Nucleus accumbens (tissue), 56 donors: Measurements from ENCODE around the gene QRFP.
A peak's percentile ranks its signal among the peaks of the same experiment; 100 is the strongest.

ENCODE experiments used
- DNase-seq, 56 donors: peaks; one replicate each; lab custom pipeline; 2025; lab: John Stamatoyannopoulos, UW

Gene QRFP

GRCh38 chr9:130934702-130935647 is 38.4 kb upstream of the QRFP start:
- no peak for DNase-seq

GRCh38 chr9:130934246-130934645 is 37.6 kb upstream of the QRFP start:
- no peak for DNase-seq

DNA sequence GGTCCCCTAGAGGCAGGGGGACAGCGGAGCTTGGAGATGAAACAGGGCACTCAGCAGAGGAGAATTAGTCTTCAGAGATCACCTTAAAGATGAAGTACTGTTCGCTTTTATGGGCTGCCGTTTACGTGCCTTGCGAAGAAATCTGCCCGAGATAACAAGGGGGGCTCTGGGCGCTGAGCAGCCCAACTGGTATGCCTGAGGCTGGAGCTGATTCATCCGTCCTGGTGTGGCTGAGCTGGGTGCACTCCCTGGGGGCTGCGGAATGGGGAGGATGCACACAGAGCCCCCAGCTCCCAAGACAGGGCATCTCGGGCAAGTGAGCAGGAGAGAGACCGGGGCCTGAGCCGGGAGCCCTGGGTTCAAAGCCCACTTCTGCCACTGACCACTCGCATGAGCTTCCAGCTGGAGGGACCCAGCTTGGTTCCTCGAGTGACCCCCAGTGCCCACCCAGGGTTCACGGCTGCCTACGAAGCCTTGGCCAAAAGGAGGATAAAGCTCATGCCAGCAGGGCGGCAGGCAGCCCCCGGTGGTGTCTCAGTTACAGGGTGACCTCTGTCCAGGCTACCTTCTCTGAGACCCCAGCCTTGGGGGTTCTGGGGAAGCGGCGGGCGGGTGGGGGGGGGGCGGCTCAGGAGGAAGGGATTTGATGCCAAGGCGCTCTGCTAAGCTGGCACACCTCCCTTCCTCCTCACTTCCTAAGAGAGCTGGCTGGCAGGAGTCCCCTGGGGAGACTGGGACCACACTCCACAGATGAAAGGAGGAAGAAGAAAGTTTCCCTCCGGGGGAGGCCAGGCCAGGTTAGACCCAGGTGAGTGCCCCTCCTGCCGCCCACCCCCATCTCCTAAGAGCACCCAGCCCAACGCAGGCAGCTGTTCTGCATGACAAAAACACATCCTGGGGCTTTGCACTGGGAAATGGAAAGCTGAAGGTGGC is 36.8 kb upstream of the QRFP start:
- no peak for DNase-seq

DNA sequence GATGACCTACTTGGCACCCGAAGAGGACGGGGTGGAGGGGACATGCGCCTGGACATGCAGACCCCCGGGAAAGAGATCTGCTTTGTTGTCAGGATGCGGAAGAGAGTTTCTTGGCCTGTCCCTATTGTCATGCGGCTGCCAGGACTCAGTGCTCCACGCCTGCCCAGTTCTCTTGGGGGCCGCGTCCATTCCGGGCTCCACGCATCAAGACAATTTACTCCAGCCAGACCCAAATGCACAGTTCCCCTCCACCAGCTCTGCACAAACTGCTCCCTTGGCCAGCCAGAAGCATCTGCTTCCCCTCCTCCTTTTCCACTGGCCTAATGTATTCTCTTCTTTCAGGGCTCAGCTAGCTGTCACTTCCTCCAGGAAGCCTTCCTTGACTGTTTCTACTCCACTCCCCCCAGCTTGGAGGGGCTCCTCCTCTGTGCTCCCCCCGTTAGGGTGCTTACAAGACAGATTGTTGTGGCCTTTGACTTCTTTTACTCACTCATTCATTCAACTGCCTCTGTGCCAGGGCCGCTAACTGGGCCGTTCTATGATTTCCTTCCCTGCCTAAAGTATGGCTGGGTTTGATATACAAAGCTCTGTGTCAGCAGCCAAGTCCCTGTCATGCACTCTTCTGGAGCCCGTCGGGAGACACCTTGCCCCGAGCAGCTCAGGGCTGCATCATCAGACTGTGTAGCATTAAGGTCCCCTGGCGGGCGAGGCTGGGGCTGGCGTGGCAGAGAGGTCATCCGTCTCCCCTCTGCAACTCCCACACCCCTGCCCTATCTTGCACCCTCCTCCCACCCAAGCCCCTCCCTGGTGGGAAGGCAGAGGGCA is 35.9 kb upstream of the QRFP start:
- no peak for DNase-seq

- no peak for DNase-seq
Observed at GRCh38 chr9:130931508-130932254, 35.1 kb upstream of the QRFP start.

GRCh38 chr9:130930804-130931349 is 34.3 kb upstream of the QRFP start:
- no peak for DNase-seq

DNA sequence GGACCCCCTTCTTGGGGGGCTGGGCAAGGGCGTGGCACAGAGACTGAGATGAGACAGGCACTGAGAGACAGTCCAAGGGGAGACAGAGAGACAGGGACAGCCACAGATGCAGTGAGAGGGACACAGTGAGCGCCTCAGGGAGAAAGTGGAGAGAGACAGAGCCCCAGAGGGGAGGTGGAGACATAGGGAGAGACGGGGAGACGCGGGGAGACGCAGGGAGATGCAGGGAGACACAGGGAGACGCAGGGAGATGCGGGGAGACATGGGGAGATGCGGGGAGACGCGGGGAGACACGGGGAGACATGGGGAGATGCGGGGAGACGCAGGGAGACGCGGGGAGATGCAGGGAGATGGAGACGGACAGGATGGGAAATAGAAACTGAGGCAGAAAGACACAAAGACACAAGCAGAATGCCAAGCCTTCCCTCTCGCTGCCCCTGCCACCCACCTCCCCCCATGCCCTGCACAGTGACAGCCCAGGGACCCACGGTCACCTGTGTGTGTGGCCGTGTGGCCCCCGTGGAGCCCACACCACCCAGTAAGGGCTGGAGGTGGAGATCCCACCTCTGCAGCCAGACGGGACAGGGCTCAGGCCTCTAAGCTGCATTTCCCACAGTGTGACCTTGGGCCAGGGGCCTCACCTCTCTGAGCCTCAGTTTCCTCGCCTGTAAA is 33.7 kb upstream of the QRFP start:
- DNase-seq = no peak

DNA sequence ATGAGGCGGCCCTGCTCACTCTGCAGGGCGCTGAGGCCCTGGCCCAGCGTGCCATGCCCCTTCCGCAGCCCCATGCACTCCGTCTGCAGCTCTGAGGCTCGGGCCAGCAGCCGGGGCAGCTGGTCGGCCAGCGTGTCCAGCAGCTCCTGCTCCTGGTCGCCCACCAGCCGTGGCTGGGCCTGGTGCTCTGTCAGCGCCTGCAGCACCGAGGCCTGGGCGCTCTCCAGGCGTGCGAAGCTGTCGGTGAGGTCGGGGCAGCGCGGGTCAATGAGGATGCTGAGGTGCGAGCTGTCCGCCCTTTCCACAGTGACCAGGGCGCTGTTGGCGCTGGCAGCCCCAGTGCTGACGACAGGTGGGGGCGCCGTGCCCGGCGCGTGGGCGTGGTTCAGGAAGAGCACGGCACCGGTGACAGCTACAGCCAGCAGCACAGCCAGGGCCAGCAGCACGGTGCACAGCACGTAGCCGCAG is 33.0 kb upstream of the QRFP start:
- no peak for DNase-seq

- DNase-seq = peak in 2 of 56 donors; percentile 18 to 24
Observed at GRCh38 chr9:130927995-130928900, 31.6 kb upstream of the QRFP start.

DNA sequence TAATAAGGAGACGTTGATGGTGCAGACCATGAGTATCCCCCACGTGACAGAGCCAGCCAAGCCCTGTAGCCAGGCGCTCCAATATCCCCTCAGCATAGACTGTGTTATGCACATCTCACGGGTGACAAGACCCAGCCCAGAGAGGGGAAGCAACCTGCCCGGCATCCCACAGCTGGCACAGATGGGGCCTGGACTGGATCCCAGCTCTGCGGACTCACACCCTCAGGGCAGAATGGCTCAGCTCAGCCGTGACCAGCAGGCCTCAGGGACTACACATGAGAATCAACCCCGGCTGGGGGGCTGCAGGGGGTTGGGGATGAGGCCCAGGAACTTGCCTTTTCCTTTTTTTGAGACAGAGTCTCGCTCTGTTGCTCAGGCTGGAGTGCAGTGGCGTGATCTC is 30.7 kb upstream of the QRFP start:
- DNase-seq = no peak

DNA sequence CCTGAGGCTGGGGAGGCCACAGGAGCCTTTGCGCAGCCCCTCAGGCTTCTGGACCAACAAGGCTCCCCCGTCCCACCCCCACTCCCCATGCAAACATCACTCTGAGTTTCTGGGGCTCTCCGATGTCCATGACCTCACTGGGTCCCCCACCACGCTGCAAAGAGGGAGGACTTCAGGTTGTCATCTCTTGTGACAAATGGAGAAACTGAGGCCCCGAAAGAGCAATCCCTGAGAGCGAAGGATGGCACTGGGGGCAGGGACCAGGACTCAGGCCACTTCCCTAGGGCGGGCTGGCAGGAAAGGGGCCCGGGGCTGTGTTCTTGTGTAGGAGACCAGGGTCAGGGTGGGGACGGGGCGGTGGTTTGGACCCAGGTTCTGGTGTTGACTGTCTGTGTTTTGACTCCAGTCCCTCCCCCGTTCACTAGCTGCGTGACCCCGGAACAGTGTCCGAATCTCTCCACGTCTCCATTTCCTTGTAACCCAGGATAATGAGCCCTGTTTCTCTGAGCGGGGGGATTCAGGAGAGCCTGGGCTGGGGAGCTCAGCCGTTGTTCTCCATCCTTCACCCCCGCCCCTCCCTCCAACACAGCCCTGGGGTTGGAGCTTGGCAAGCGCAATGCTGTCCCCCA is 28.6 kb upstream of the QRFP start:
- no peak for DNase-seq

DNA sequence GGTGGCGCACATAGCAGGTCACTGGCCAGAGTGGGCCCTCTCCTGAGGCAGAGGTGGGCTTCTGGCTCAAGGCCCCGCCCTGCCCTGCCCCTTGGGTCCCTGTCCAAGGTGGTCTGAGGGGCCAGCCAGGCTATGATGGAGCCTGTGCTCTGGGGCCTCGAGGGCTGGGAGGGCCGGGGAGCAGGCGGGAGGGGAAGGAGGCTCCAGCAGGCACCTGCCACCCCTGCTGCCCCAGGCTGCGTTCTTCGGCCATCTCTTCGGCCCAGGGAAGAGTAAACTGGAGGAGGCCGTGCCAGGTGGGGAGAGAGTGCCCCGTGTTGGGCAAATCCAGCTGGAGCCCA is 27.8 kb upstream of the QRFP start:
- no peak for DNase-seq

- no peak for DNase-seq
Observed at GRCh38 chr9:130923611-130924447, 27.2 kb upstream of the QRFP start.

- no peak for DNase-seq
Observed at GRCh38 chr9:130922893-130923610, 26.4 kb upstream of the QRFP start.

DNA sequence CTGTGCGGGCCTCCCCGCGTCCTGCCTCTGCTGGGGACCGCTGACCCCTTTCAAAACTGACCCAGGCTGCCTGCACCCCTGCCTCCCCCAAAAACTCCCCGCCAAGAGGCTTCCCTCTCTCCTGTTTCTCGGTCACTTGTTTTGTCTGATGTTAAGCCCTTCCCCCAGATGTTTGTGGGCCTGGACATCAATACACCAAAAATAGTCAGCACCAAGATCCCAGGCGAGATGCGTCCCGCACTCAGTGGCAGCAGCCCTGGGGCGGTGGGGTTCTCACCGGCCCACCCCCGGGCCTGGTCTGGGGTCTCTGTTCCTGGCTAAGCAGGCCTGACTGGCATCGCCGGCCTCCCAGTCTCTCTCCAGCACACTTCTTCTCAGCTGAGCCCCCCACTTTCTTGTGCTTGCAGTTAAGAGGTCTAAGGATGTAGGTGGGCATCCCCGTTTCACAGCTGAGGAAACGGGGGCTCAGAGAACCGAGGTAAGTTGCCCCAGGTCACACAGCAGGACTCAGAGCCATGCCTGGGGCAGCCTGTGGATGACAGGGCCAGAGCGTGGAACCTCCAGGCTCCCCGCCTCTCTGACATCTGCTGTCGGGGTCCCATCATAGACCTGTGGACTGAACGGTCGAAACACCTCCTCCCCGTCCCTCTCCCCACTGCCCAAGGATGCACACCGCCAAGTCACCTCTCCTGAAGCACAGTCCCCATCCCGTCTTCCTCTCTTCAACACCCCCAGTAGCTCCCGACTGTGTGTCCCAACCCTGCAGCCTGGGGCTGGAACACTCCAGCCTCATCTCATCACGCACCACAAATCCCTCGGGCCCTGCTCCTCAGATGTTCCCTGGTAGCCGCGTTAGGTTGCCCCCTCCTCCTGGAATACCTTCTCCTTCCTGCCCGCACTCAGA is 25.6 kb upstream of the QRFP start:
- no peak for DNase-seq
